ENCODE results near the gene NFATC3.

NFATC3 gene

GRCh38 chr16:68242085-68242484 is 156.9 kb downstream of the NFATC3 start:
- FAIRE-seq (no peak), DNase-seq (ENCODE audit: extremely low spot score, insufficient read length, low read depth) (no peak)

DNA sequence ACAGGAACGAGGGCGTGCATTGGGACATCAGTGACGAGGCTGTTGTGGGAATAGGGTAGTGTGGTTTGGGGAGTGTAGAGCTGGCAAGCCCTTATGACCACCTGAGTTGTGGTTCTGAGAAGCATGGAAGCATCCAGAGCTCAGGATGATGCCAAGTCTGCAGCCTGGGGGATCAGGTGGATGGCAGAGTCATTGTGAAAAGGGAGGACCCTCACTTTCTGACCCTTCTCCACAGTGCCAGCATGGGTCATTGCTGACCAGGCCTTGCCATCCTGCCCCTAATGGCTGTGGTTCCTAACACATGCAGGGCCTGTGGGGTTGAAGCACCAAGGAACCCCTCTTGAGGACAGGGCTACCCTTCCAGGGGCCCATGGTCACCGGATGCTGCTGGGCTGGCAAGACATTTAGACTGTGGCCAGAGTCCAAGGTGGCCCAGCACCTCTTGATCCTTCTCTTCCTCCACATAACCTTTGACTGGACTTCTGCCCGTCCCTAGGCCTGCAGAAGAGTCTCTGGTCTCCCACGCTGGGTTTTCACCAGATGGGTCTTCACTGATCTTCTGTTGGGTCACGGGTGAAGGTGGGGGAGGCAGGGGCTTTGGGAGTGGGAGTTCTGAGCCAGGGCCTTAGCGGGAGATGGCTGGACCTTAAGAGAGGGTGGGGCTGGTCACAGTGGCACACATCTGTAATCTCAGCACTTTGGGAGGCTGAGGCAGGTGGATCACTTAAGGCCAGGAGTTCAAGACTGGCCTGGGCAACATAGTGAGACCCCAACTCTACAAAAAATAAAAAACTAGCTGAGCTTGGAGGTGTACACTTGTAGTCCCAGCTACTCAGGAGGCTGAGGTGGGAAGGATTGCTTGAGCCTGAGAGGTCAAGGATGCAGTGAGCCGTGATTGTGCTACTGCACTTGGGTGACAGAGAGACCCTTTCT is 158.0 kb downstream of the NFATC3 start:
- no peak for DNase-seq (ENCODE audit: extremely low spot score, insufficient read length, low read depth)
- no peak for FAIRE-seq

DNA sequence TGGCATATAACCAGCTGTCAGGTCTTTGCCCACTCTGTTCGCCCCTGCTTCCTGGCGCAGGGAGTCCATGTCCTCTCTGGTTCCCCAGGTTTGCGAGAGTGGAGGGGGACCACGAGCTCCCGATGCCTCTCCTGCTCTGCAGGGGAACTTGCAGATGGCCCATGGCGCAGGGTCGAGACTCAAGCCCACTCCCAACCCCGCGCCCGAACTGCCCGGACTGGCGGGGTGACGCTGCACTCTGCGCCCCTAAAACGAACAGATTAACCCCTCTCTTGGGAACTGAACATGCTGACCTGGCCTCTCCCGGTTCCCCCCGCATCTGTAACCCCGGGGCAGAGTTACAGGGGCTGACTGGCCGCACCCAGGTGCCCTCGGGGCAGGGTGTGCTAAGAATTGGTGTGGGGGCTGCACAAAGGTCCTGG is 159.3 kb downstream of the NFATC3 start:
- FAIRE-seq (no peak), DNase-seq (ENCODE audit: extremely low spot score, insufficient read length, low read depth) (no peak)

DNA sequence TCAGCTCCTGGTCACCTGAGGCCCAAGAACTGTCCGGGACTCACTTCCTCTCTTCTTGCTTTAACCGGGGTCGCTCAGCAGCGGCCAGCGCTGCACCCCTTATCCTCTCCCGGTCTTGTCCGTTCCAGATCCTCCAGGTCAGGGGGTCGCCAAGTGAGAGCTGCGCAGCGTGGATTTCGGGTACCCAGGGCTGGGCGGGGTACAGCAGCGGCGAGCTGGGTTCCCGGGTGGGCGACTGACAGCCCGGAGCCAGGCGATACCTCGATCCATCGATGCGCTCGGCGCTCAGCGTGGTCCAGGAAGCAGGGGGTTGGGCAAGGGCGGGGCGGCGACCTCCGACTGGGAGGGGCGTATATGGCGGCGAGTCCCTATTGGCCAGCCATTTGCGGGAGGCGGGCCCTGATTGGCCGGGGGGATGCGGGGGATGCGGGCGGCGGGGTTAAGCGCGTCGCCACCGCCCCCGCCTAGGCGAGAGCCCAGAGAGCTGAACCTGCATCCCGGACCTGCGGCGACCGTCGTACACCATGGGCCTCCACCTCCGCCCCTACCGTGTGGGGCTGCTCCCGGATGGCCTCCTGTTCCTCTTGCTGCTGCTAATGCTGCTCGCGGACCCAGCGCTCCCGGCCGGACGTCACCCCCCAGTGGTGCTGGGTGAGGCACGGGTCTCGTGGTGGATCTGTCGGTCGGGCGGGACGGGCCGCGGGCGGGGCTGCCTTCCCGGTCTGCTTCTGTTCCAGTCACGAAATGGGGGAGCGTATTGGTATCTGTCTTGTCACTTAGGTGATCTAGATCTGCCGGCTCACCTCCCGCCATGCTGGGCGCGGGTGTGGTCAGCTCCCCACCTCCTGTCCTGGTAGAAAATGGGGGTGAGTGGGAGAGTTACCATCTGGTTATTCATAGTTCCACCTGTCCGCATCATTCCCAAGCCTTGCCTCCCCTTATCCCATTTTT is 160.0 kb downstream of the NFATC3 start, which contains the start of gene PLA2G15:
PLA2G15 (plus strand) TSS at position 471 of the 951 bp plus-strand sequence; CDS start at position 525, 54 bp downstream.
- FAIRE-seq (peak; percentile 92), DNase-seq (ENCODE audit: extremely low spot score, insufficient read length, low read depth) (peak; percentile 94)

- DNase-seq (ENCODE audit: extremely low spot score, insufficient read length, low read depth) (no peak), FAIRE-seq (no peak)
These were observed 161.0 kb downstream of the NFATC3 start for GRCh38 chr16:68246121-68246520.

- DNase-seq (ENCODE audit: extremely low spot score, insufficient read length, low read depth), result no peak
These were observed 161.5 kb downstream of the NFATC3 start for GRCh38 chr16:68246666-68247065.

GRCh38 chr16:68247400-68247799 is 162.2 kb downstream of the NFATC3 start:
- DNase-seq (ENCODE audit: extremely low spot score, insufficient read length, low read depth), result no peak
- no peak for FAIRE-seq

More at GRCh38 chr16:68246666-68247065, 161.5 kb downstream of the NFATC3 start:
- FAIRE-seq, result no peak

GRCh38 chr16:68247932-68248331 is 162.8 kb downstream of the NFATC3 start:
- no peak for DNase-seq (ENCODE audit: extremely low spot score, insufficient read length, low read depth)
- no peak for FAIRE-seq

DNA sequence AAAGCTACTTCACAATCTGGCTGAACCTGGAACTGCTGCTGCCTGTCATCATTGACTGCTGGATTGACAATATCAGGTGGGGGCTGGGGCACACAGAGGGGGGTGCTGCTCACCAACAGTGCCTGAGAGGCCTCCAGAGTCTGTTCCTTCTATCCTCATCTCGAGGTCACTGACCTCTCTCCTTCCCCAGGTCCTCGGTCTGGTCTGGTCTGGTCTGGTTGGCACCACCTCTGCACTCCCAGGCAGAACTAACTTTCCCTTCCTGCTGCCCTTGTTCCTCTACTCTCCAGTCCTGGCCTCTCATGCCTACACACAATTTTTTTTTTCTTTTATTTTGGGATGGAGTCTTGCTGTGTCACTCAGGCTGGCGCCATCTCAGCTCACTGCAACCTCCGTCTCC is 164.2 kb downstream of the NFATC3 start:
- no peak for FAIRE-seq
- no peak for DNase-seq (ENCODE audit: extremely low spot score, insufficient read length, low read depth)

GRCh38 chr16:68250951-68251350 is 165.8 kb downstream of the NFATC3 start:
- no peak for FAIRE-seq
- DNase-seq (ENCODE audit: extremely low spot score, insufficient read length, low read depth), result no peak

- FAIRE-seq (no peak), DNase-seq (ENCODE audit: extremely low spot score, insufficient read length, low read depth) (no peak)
These were observed 166.7 kb downstream of the NFATC3 start for GRCh38 chr16:68251832-68252231.

DNA sequence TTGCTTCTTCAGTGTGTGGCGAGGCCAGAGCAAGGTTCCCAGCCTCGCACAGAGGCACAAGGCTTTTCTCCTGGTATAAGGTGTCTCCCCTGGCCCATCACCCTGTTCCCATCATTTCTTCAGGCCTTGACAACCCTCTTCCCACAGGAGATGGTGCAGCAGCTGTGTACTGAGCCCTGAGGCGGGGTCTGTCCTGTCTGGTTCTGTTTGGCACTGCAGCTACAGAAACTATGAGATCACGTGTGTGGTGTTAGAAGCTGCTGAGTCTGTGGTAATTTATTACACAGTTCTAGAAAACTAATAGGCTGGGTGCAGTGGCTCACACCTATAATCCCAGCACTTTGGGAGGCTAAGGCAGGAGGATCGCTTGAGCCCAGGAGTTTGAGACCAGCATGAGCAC is 167.2 kb downstream of the NFATC3 start:
- no peak for DNase-seq (ENCODE audit: extremely low spot score, insufficient read length, low read depth)
- FAIRE-seq, result no peak

DNA sequence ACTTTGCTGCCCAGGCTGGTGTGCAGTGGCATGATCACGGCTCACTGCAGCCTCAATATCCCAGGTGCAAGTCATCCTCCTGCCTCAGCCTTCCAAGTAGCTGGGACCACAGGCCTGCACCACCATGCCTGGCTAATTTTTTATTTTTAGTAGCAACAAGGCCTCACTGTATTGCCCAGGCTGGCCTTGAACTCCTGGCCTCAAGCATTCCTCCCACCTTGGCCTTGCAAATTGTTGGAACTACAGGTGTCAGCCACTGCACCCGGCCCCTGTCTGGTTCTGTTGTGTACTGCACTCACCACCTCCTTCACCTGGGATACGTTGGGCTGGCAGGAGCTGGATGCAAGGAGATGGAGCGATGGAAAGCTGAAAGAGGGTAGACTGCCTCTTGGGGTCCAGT is 168.6 kb downstream of the NFATC3 start:
- no peak for DNase-seq (ENCODE audit: extremely low spot score, insufficient read length, low read depth)
- no peak for FAIRE-seq

DNA sequence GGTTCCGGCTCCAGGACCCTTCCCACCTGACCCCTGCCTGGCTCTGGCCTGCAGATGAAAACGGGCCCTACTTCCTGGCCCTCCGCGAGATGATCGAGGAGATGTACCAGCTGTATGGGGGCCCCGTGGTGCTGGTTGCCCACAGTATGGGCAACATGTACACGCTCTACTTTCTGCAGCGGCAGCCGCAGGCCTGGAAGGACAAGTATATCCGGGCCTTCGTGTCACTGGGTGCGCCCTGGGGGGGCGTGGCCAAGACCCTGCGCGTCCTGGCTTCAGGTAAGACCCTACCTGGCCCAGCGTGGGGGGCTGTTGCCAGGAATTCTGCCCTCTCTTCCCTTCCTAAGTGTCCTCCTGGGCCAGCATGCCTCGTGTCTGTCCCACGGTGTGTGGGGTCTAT is 170.5 kb downstream of the NFATC3 start:
- no peak for FAIRE-seq

DNA sequence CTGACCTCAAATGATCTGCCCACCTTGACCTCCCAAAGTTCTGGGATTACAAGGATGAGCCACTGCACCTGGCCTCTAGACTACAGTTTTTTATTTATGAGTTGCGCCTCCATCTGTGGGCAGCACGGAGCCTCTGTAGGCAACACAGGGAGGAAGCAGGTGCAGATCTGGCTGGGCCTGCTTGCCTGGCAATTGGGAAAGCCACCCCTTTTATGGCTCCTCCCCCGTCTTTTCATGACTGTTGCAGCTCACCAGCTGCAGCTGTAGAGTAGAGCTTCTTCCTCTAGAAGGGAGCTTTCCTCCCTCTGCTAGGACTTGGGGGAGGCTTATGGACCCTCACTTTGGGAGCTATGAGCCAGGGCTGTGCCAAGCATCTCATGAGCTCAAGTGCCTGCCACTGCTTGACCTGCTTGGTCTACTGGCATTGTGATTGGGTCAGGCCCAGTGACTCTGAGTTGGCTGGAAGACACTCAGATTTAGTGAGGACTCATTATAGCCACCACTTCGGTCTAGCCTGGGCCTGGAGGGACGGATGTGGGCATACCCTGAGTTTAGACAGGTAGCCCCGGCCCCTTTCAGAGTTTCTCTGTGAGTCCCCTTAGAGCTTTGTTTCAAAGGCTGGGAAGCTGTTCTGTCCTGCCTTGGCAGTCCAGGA is 172.2 kb downstream of the NFATC3 start:
- no peak for DNase-seq (ENCODE audit: extremely low spot score, insufficient read length, low read depth)

More for the DNA sequence above, 170.5 kb downstream of the NFATC3 start:
- no peak for DNase-seq (ENCODE audit: extremely low spot score, insufficient read length, low read depth)

DNA sequence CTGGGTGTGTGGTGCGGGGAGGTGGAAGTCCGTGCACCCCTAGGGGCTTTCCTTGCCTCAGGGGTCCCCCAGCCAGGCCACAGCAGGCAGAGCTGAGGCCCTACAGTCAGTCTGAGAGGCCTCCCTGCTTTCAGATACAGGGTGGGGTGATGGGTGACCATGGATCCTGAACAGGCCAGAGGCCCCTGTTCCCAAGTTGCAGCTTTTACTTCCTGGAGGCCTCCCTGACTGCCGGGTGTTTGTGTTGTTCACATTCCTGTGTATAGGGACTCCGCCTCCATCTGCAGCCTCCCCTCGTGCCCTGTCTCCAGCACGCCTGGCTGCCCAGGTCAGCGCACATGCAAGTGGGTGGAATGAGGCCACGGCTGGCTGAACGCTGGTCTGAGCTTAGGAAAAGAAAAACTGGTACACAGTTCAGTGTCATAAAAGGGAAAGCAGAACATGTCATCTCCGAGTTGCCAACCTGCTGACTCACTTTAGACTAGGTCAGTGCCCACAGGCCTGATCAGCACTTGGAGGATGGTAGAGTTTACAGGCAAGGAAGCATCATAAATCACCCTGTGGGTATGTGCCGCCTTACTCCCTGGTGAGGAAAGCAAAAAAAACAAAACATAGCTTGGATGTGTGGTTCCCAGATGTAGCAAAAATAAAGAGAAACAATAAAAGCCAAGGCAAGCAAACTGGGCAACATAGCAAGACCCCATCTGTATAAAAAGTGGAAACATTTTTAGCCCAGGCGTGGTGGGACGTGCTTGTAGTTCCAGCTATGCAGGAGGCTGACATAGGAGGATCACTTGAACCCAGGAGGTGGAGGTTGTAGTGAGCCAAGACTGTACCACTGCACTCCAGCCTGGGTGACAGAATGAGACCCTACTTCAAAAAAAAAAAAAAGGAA is 173.0 kb downstream of the NFATC3 start:
- DNase-seq (ENCODE audit: extremely low spot score, insufficient read length, low read depth), result no peak
- FAIRE-seq, result peak; percentile 29

More for the DNA sequence above, 172.2 kb downstream of the NFATC3 start:
- FAIRE-seq, result peak; percentile 29

- no peak for DNase-seq (ENCODE audit: extremely low spot score, insufficient read length, low read depth)
These were observed 174.0 kb downstream of the NFATC3 start for GRCh38 chr16:68259007-68259825.

DNA sequence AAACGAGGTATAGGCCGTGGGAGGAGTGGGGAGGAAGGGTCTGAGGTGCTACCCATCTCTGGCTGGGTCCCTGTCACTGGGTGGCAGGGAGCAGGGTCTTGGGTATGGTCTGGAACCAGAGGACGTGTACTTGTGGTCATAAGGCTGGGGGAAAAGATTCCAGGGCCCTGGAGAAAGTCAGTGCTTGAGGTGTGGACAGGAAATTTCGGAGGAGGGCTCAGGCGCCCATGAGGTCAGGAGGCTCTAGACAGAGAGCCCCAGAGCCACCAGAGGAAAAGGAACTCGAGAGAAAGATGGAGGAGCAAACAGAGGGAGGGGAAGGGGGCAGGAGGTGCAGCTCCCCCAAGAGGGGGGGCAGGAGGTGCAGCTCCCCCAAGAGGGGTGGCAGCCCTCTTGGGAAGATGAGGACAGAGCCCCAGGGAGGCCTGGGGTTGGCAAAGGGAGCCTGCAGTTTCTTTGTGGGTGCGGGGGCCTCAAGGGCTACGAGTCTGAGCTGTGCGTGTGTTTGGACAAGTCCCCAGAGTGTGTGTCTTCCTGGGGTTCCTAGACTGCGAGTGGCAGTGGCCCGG is 178.5 kb downstream of the NFATC3 start:
- DNase-seq (ENCODE audit: extremely low spot score, insufficient read length, low read depth), result no peak
- no peak for FAIRE-seq

More at GRCh38 chr16:68259007-68259825, 174.0 kb downstream of the NFATC3 start:
- FAIRE-seq, result no peak

Measured in GM18507 (cell line).